ACC112 (cell line): Measurements from ENCODE around the gene RCOR1.

Source experiments
- H2AFZ ChIP-seq: fragments of 200-600 bp; sonication (generic); one replicate; pipeline ENCODE4 v1.6.0; 2017; ENCODE audit warnings: antibody characterized with exemption, low read length; ENCODE audit not compliant: unreplicated experiment
- H3K27ac ChIP-seq: fragments of 200-600 bp; sonication (generic); 2 replicates; pipeline ENCODE4 v1.5.1; 2014; ENCODE audit warnings: low read depth, mild to moderate bottlenecking, antibody characterized with exemption, low read length, moderate library complexity
- H3K27me3 ChIP-seq: fragments of 200-600 bp; sonication (generic); 2 replicates; pipeline ENCODE4 v1.6.1; 2014; ENCODE audit warnings: mild to moderate bottlenecking, antibody characterized with exemption, low read length, moderate library complexity, mixed read lengths; ENCODE audit not compliant: insufficient read depth
- H3K36me3 ChIP-seq: fragments of 200-600 bp; sonication (generic); 2 replicates; pipeline ENCODE4 v1.6.1; 2016; ENCODE audit warnings: mild to moderate bottlenecking, antibody characterized with exemption, low read length, moderate library complexity, mixed read lengths; ENCODE audit not compliant: insufficient read depth
- H3K4me1 ChIP-seq: fragments of 200-600 bp; sonication (generic); one replicate; pipeline ENCODE4 v1.6.1; 2016; ENCODE audit warnings: low read length, mixed read lengths; ENCODE audit not compliant: insufficient read depth, unreplicated experiment, control insufficient read depth
- H3K4me3 ChIP-seq: fragments of 200-600 bp; sonication (generic); 2 replicates; pipeline ENCODE4 v1.5.1; 2014; ENCODE audit warnings: mild to moderate bottlenecking, low read depth, low read length
- H3K79me2 ChIP-seq: fragments of 200-600 bp; sonication (generic); one replicate; pipeline ENCODE4 v1.6.0; 2016; ENCODE audit warnings: low read length; ENCODE audit not compliant: control insufficient read depth, unreplicated experiment, insufficient read depth

Gene RCOR1

DNA sequence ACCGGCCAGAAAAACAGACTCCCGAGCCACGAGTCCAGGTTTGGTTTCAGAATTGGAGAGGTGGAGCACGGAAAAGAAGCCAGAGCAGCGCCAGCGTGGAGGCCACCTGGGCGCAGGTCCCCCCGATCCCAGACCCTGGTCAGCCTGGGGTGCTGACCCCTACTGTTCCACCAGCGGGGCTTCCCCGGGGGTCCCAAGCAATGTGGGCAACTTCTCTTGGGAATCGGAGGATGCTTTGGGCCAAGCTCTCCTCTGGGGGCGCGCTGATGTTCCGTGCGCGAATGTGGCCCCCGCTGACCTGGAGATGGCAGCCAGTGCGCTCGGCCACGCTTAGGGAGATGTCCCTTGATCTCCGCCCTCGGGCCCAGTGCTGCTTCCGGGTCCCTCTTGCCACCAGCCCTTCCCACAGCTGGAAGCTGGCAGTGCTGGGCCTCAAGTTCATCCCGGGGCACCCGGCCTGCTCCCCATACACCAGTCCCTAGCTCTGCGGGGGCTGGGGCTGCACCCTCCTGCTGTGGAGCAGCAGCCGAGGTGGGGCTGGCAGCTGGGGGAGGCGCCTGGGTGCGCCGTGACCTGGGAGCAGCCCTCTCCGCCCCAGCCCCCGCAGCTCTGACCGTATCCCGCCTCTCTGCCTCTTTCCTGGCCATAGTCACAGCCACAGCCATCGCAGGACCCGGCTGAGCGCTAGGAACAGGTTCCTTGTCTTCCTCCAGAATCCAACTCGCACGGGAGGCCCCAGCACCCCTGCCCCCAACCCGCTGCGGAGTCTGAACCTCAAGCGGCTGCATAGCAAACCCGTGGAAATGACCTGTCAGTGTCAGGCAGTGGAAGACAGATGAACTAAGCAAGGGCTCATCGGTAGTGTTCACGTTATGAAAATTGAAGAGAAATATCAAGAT is 91.2 kb downstream of the RCOR1 start:
- Histone ChIP-seq H2AFZ (no peak overlapping the region), H3K36me3 (no peaks in the 10 kb centered on the region), H3K27ac (no peak overlapping the region), H3K4me3 (no peak overlapping the region), H3K27me3 (no peaks in the 10 kb centered on the region), H3K79me2 (peaks cover 32% of the 10 kb centered on the region), H3K4me1 (no peaks in the 10 kb centered on the region)

DNA sequence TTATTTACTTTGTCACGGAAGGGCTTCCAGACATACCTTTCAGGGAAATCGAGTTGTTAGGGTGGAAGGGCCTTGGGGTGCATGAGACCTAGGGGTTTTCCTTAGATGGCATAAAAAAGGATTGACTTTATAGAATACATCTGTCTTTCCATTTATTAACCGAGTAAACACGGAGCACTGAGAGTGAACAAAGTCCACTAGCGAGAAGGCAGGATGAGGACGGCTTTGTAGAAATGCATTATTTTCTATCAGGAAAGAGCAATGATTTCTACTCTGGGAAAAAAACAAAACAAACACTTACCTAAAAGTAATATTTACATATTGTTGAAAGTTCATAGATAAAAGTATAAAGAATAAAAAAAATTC is 91.8 kb downstream of the RCOR1 start:
- Histone ChIP-seq H3K36me3 (no peaks in the 10 kb centered on the region), H2AFZ (no peak overlapping the region), H3K79me2 (peaks cover 36% of the 10 kb centered on the region), H3K27me3 (no peaks in the 10 kb centered on the region), H3K27ac (no peak overlapping the region), H3K4me3 (no peak overlapping the region), H3K4me1 (no peaks in the 10 kb centered on the region)

DNA sequence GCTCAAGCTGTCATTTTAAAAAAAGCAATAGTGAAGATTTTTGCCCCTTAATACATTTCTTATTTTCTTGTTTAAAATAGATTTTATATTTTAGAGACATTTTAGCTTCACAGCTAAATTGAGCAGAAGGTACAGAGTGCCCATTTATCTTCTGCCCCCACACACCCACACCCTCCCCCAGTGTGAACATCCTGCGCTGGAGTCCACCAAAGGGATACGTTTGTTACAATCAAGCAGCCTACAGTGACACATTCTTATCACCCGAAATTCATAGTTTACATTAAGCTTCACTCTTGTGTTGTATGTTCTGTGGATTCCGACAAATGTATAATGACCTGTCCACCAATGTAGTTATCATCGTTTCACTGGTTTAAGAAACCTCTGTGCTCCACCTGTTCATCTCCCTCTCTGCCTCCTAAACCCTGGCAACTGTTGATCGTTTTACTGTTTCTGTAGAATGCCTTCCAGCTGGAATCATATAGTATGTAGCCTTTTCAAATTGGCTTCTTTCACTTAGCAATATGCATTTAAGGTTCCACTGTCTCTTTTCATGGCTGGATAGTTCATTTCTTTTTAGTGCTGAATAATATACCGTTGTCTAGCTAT is 93.8 kb downstream of the RCOR1 start:
- H3K27ac ChIP-seq, result no peak overlapping the region
- H3K4me3 ChIP-seq, result no peak overlapping the region
- peaks cover 31% of the 10 kb centered on the region for H3K79me2 ChIP-seq
- H3K4me1 ChIP-seq, result no peaks in the 10 kb centered on the region
- H3K36me3 ChIP-seq, result no peaks in the 10 kb centered on the region
- H3K27me3 ChIP-seq, result no peaks in the 10 kb centered on the region
- H2AFZ ChIP-seq, result no peak overlapping the region

DNA sequence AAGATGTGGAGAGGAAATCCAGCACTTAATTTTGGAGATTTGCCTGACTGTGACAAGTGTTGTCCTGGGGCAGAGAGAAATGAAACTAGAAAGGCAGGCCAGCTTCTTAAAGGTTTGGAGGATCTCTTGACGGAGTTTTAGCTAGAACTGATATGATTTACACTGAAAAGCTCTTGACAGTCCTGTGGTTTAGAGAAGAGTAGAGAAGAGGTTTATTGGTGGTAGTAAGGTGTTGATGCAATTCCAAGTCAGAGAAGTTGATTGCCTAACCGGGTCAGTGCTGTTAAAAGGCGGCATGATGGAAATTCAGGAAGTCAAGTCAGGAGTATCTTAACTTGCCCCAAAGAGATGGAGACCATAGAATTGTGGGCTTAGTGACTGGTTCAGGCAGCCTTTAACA is 95.8 kb downstream of the RCOR1 start:
- Histone ChIP-seq H3K27me3 (no peaks in the 10 kb centered on the region), H3K4me1 (no peaks in the 10 kb centered on the region), H3K27ac (no peak overlapping the region), H3K36me3 (no peaks in the 10 kb centered on the region), H3K4me3 (no peak overlapping the region), H3K79me2 (peaks cover 32% of the 10 kb centered on the region), H2AFZ (no peak overlapping the region)

DNA sequence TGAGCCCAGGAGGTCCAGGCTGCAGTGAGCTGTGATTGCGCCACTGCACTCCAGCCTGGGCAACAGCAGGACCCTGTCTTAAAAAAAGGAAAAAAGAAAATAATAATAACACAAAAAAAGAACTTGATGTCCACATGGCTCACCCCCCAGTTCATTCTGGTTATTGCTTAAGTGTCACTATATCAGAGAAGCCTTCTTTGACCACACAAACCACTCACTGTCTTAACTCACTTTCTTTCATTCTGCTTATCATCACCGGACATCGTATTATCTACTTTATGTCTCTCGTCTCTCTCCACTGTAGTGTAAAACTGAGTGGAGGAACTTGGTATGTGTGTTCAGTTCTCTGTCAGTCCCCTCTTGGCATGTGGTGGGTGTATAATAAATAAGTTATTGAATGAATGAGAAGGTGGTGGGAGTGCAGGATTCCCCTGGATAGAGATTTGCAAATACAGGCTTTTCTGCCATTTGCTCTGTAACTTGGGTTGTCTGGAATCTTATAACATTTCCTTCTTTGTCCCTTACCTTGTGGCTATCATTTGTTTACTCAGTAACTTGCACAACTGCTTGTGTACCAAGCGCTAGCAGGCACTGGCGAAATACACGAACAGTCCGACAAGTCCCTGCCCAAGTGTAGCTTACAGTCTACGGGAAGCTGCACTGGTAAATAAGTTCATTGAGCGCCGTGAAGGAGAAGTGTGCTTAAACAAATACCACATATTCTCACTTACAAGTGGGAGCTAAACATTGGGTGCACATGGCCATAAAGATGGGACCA is 98.2 kb downstream of the RCOR1 start:
- Histone ChIP-seq H3K79me2 (peaks cover 38% of the 10 kb centered on the region), H3K27ac (no peak overlapping the region), H3K4me3 (no peak overlapping the region), H3K4me1 (peaks cover 3% of the 10 kb centered on the region), H3K36me3 (no peaks in the 10 kb centered on the region), H3K27me3 (no peaks in the 10 kb centered on the region), H2AFZ (no peak overlapping the region)

DNA sequence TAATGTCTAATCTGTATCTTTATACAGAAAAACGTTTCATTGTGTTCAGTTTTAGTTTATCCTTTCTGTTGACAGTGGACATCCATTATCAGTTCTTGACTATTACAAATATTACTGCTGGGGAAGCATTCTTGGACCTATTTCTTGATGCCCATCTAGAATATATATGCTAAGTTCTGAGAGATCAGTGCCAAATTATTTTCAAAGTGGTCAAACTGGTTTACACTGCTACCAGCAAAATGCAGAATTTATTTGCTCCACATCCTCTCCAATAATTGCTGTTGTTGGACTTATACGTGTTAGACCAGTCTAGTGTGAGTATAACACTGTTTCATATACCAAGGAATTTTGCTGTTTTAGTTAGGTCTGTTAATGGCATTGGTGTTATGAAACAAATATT is 99.3 kb downstream of the RCOR1 start:
- H3K27ac ChIP-seq, result no peak overlapping the region
- peaks cover 10% of the 10 kb centered on the region for H3K4me1 ChIP-seq
- H3K79me2 ChIP-seq, result peaks cover 40% of the 10 kb centered on the region

DNA sequence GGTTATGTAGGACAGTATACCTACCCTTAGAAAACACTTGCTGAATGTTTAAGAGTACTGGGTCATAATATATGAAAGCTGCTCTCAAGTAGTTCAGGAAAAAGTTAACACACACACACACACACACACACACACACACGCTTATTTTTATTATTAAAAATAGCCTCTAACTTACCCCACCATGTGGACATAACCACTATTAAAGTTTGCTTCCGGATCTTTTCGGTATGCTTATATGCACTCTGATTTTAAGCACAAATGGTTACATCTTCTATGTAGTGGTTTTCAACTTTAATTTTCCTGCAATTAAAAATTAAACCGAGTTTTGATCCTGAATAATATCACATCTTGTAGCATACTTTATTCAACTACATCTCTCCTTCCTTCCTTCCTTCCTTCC is 99.9 kb downstream of the RCOR1 start:
- Histone ChIP-seq H3K27me3 (no peaks in the 10 kb centered on the region), H2AFZ (no peak overlapping the region), H3K4me3 (no peak overlapping the region), H3K79me2 (peaks cover 40% of the 10 kb centered on the region), H3K4me1 (peaks cover 16% of the 10 kb centered on the region), H3K27ac (no peak overlapping the region), H3K36me3 (no peaks in the 10 kb centered on the region)

More for the DNA sequence above, 99.3 kb downstream of the RCOR1 start:
- Histone ChIP-seq H3K4me3 (no peak overlapping the region), H3K36me3 (no peaks in the 10 kb centered on the region), H2AFZ (no peak overlapping the region), H3K27me3 (no peaks in the 10 kb centered on the region)

DNA sequence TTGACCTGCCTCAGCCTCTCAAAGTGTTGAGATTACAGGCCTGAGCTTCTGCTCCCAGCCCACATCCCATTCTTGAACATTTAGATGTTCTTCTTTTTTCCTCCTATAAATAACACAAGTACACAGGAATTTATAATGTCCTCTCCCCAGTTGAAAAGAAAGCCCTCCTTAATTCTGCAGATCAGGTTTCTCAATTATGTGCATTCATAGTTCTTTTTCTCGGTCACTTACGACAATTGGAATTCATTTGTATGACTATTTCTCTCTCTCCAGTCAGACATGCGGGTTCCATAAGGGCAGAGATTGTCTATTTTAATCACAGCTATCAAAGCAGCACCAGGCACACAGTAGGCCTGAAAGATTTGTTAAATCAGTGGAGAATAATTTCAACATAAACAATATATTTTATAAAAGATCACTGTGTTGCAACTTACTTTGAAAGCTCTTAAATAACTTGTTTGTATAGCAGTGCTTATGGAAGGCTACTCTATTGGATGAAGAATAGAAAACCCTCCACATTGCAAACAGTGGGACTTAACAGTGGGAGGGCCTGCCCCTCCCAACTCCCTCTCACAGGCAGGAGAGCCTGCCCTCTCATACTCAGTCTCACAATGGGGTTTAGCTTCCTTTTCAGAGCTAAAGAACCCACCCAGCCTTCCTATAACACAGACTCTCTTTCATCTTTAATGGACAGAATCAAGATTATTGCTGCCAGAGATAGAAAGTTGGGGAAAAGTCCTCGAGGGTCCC is 100.7 kb downstream of the RCOR1 start:
- no peaks in the 10 kb centered on the region for H3K27me3 ChIP-seq
- H3K4me1 ChIP-seq, result peaks cover 18% of the 10 kb centered on the region
- no peaks in the 10 kb centered on the region for H3K36me3 ChIP-seq
- no peak overlapping the region for H2AFZ ChIP-seq
- H3K4me3 ChIP-seq, result no peak overlapping the region
- H3K79me2 ChIP-seq, result peaks cover 36% of the 10 kb centered on the region
- H3K27ac ChIP-seq, result no peak overlapping the region

DNA sequence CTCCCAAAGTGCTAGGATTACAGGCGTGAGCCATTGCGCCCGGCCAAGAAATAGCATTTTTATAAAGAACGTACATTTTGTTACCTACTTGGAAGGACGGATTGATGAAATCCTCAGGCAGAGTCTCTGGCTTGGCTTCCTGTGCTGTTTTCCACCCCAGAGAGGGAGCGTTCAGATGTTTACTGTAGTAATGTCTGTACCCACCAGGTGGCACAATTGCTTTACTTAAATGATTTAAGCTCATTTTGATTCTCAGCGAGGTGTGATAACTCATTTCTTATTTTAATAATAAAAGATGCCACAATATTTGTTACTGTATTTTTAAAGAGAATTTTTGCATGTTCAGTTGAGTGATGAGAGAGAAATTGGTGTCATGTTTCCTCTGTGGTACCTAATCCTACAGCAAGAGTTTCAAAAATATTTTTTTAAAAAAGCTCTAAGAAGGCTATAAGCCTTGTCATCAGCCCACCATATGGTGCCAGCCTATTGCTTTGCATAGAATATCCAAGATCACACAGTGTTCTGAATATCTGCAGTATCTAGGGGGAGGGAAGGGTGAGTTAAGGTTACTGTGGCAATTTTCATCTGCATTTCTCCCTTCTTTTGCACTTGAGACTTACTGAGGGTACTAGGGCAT is 102.2 kb downstream of the RCOR1 start:
- no peaks in the 10 kb centered on the region for H3K27me3 ChIP-seq

DNA sequence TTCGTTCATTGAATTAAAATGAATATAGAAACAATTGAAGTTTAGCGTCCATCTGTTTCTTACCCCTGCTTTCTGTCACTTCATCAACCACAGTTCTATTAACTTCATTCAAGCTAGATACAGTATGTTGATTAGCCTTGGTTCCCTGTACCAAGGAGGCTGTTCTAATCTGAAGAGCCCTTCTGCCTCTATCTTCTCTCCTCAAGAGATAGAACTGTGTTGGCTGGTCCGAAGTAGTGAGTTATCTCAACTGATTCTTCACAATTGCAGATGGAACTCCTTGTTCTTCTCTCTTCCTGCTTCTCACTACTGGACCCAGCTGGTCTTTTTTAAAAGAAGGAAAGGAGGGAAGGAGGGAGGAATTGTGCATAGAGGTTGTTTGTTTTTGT is 102.7 kb downstream of the RCOR1 start:
- Histone ChIP-seq H2AFZ (no peak overlapping the region), H3K4me3 (no peak overlapping the region), H3K36me3 (no peaks in the 10 kb centered on the region), H3K27me3 (no peaks in the 10 kb centered on the region), H3K27ac (no peak overlapping the region), H3K79me2 (peaks cover 35% of the 10 kb centered on the region), H3K4me1 (peaks cover 28% of the 10 kb centered on the region)

More for the DNA sequence above, 102.2 kb downstream of the RCOR1 start:
- no peak overlapping the region for H3K27ac ChIP-seq
- H2AFZ ChIP-seq, result no peak overlapping the region
- no peaks in the 10 kb centered on the region for H3K36me3 ChIP-seq
- peaks cover 25% of the 10 kb centered on the region for H3K4me1 ChIP-seq
- H3K4me3 ChIP-seq, result no peak overlapping the region
- peaks cover 35% of the 10 kb centered on the region for H3K79me2 ChIP-seq
